HG02885 (cell line): ENCODE data around the gene MAP2K4.

ENCODE experiments used
- ATAC-seq: cut with Tn5 transposase; IDR thresholded peaks from one replicate; pipeline ENCODE4 v1.9.1; 2021; ENCODE audit warnings: mild to moderate bottlenecking; ENCODE audit not compliant: unreplicated experiment, poor library complexity

Gene MAP2K4

DNA sequence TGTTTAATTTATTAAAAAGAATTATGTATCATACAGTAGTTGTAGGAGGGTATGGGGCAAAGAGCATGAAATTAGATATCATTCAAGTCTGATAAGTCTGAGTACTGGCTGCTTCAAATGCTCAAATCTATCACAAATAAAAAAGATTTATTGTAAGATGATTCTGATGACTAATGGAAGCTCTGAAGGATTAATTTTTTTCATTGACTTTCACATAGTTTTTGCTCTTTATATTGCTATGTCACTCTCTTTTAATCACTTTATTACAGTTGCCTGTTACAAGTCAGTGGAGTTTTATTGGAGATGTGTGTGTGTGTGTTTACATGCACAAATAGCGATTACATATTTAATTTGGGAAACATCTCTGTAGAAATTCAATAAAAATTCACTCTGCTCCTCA is 15.0 kb downstream of the MAP2K4 start:
- no peak for ATAC-seq

DNA sequence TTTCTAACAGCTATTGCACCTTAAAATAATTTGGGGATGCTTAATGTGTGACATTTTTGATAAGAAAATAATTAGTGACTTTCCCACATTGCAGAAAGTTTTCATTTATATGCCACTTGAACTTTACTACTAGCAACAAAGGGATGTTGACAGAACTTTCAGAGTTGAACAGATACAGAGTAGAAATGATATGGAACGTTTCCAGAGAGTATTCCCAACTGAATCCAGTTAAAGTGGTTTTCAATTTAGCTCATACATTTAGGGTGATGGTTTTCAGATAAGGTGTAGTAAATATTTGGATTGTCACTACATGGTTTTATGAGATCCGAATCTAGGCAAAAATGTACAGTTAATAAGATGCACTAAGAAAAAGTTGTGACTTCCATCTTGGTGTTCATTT is 17.3 kb downstream of the MAP2K4 start:
- no peak for ATAC-seq

DNA sequence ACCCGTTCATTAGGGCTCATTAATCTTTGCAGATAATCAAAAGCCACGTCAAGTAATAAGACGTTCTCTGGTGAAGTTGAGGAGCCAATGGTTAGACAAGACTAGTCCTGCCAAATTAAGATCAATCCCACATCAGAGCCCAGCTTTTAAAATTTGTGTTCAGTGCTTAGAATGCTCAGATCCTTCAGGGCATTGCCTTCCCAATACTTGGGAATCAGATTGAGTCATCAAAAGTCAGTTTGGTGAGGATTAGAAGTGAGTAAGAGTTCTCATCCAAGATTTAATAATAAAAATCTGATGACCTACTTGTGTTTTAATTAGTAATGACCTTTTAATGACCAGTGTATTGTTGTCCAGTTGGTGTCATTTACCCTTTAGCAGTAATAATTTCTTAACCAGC is 19.8 kb downstream of the MAP2K4 start:
- ATAC-seq = no peak

DNA sequence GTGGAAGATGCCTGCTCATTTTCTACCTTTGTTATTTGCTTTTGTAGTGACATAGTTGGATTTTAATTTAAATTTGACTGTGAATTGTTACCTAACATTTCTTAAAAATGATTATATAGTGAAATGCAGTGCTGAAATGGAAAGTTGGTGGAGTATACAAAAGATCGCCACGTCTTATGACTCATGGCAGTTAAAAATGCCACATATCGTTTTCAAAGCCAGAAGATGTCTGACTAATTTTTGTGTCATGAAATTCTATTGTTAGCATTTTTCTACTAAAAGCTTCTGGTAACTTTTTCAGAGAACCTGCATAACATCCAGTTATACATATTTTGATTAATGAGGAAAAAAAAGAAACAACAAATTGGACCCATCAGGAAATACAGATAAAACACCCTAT is 20.6 kb downstream of the MAP2K4 start:
- no peak for ATAC-seq

DNA sequence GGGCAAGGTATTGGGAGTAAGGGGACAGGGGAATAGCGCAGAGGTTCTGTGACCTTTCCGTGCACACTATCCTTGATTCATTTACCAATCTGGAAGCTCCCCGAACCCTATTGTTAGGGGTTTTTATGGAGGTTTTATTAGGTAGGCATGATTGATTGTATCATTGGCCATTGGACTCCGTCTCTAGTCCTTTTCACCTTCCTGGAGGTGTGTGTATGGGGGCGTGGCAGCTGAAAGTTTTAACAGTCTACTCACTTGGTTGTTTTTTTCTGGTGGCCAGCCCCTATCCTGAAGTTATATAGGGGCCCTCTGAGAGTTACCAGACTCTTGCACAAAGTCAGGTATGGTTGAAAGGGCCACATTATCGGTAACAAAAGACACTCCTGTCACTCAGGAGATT is 23.0 kb downstream of the MAP2K4 start:
- ATAC-seq = no peak

DNA sequence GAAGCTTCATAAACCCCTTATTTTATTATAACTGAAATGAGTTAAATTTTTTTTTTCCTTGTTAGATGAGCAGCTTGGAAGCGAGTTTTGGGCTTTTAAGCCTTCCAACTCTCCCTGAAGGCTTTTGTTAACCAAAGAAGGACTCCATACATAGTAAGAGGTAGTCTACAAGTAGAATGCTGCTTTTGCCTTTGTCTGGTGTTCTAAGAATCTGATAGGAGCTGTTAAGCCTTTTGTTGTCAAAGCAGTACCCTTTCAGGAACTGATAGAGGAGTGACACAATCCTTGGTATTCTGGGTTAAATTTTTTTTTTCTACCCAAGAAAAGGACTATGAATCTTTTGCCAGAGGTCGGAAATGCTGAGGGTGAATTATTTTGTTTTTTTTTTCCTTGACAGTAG is 26.1 kb downstream of the MAP2K4 start:
- ATAC-seq = no peak

DNA sequence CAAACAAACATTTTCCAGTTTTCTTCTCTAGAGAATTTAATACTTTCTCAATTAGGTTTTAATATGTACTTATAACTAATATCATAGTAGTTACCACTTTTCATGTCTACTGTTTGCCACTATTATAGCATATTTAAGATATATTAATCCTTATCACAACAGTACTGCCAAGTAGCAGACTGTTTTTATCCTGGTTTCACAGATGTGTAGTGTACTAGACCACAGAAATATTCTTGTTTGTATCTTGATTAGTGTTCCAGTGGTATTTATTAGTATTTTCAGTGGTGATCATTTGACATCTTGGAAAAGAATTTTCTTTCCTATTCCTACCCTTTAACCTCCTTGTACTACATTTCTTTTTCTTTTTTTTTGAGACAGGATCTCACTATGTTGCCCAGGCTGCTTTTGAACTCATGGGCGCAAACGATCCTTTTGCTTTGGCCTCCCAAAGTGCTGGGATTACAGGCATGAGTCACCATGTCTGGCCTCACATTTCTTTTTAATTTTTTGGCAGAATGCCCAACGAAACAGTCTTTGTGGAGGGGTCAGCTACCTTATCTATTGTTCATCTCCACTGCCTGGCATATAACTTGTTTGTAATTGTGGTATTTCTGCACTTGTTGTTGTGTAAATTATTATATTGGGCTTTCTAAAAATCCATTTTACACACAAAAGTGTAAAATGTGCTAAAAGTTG is 27.2 kb downstream of the MAP2K4 start:
- no peak for ATAC-seq

DNA sequence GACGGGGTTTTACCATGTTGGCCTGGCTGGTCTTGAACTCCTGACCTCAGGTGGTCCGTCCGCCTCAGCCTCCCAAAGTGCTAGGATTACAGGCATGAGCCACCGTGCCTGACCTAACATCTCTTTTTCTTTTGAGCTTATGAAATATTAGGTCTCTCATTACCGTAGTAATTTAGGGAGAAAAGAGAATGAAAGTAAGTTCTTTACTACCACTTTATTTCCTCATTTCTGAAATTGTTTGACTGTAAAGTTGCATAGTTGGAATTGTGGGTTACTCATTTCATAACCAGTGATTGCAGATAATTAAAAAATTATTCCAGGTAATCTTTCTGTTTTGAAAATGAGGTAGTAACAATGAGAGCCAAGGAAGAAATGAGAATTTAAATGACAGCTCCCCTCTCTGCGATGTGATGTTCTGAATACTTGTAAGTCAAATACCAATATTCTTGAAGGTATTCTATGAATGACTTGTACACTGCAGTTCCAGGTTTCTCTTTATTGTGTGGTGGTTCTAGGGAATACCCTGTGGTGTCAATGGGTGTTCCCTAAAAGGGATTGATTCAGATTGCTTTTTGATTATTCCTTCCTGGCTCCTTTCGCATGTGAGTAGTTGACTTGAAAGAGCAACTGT is 28.3 kb downstream of the MAP2K4 start:
- ATAC-seq = no peak

DNA sequence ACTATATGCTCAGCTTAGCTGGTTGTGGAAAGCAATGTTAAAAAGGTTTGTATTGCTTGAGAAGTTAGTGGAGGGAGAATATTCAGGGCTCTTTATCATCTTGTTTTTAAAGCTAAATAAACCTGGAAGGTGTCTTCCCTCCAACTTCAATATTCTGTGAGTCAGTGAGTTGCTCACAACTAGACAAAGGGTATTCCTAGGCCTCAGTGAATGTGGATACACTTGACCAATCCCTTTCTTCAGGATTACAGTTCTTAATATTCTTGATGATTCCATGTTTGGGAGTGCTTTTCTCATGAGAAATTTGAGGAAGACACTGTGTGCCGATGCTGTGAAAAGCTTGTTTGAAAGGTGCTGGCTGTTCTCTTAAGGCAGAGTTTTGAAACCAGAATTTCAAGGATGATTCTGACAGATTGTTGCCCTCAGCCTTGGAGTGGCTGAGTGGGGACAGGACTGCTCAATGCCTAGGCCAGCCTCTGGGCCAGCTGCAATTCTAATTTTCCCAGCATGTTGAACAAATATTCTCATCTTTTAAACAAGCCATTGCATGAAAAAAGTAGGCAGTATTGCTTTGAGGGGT is 30.1 kb downstream of the MAP2K4 start:
- ATAC-seq = no peak

DNA sequence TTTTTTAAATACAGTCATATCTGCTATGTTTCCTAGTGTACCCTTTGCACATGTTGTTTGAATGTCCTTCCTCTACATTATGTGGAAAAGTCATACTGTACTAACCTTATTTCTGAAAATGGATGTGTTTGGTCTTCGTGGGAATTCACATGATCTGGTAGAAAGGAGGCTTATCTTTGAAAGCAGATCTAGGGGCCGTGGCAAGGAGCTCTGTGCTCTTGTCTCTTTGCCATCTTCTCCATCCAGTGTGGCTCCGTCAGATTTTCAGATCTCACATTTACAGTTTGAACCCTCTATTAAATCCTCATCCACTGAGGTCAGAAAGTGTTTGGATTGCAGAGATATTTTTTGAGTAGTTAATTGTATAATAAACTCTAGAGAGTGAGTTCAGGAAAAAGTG is 32.9 kb downstream of the MAP2K4 start:
- no peak for ATAC-seq

DNA sequence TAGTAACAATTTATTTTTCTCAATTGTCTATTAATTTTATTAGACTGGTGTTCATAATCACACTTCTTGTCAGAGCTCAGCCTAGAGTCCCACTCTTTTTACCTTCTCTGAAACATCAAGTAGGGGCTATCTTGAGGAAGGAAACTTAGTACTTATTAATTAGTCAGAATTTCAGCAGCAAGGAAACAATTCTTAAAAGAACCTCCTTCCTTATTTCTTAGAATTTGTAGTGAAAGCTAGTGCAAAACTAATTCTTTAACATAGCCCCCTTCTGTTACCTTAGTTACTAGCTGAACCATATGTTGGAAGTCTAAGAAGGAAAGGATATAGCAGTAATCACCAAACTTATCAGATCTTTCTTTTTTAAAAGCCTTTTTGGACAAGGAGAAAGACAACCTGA is 35.2 kb downstream of the MAP2K4 start:
- ATAC-seq = no peak

DNA sequence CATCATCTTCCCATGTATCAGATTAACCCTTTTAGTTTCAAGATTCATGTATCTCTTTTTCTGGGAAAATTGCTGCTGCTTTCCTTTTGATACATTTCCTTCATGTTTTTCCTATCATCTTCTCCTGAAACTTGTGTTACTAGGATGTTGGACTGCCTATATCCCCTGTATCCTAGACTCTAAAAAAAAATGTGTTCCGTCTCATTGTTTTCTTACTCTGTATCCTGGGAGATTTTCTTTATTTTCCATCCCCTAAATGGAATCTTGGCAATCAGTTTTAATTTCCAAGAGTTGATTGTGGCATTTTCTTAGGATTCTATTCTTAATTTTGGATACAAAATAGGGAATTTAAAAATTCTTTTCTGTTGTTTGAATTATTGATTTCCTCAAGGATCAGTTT is 36.8 kb downstream of the MAP2K4 start:
- no peak for ATAC-seq

DNA sequence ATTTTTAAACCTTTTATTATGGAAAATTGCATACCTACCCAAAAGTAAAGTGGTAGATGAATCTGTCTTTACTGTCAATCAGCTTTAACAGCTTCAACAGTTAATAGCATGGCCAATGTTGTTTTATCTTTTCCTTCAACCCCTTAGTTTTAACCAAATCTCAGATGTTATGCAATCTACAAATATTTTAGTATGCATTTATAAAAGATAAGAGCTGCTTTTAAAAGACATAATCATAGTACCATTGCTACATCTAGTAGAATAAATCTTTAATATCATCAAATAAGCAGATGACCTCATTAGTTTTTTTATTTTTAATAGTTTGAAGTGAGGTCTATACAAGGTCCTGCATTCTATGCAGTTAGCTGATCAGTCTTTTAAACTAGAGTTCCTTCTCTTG is 37.9 kb downstream of the MAP2K4 start:
- ATAC-seq = no peak

DNA sequence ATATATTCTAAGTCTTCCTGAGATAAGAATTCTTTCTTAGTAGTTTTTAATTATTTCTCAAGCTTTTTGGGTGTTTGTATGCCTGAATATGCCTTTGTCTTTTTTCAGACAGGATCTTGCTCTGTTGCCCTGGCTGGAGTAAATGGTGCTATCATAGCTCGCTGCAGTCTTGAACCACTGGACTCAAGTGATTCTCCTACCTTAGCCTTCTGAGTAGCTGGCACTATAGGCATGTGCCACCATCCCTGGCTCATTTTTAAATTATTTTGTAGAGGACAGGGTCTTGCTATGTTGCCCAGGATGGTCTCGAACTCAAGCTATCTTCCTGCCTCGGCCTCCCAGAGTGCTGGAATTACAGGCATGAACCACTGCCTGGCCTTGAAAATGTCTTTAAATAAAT is 41.6 kb downstream of the MAP2K4 start:
- ATAC-seq = no peak

DNA sequence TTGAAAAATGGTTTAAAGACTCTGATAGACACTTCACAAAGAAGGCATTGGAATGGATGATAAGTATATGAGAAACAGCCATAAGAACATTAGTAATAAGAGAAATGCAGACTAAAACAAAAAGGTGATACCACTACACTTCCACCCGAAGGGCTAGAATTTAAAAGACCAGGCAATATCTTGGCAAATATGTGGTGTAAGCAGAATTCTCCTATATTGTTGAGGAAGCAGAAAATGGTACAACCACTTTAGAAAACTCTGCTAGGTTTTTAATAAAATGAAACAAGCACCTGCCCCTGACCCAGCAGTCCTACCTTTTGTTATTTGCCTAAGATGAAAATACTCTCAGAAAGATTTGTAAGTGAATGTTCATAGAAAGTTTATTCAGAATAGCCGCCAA is 43.7 kb downstream of the MAP2K4 start:
- no peak for ATAC-seq

DNA sequence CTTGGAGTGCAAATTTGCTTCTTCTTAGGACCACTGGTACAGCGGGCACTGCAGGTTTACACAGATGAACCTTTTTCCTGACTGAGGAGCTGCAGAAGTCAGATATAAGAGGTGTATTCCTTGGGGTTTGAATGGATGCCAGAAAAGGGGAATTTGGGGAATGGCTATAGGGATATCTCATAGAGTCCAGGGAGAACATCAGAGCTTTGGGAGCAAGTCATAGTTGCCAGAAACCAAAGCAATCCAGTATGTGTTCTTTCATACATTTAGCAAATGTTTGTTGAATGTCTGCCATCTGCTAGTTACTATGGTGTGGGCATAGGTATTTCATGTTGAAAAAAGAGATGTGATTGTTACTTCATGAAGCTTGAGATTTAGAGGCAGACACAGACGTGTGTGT is 46.8 kb downstream of the MAP2K4 start:
- no peak for ATAC-seq

DNA sequence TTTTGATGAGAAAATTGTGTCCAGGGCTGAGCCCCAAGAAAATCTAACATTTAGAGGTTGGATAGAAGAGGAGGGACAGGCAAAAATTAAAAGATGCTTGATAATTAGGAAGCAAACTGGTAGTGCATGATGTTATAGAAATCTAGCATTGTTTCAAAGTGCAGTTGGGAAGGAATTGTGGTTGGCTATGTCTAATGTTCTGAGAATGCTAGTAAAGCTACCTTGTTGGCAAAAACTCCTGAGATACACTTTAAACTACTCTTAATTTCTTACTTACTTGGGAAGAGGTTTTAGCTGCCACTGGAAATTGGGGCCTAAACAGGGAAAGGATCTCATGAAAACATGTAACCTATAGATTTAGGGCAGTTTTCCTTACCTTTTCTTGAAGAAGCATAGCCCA is 48.3 kb downstream of the MAP2K4 start:
- ATAC-seq = no peak

DNA sequence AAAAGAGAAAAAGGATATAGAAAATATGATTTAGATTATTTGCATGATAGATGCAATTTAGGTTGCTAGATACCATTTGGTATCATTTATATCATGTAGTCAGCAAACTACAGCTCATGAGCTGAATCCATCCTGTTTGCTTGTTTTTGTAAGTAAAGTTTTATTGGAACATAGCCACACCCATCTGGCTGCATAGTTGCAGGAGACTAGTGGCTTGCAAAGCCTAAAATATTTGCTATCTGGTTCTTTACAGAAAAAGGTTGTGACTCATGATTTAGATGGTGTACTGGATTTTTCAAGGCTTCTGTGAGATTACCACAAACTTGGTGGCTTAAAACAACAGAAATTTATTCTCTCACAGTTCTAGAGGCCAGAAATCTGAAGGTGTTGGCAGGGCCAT is 49.9 kb downstream of the MAP2K4 start:
- ATAC-seq = no peak

DNA sequence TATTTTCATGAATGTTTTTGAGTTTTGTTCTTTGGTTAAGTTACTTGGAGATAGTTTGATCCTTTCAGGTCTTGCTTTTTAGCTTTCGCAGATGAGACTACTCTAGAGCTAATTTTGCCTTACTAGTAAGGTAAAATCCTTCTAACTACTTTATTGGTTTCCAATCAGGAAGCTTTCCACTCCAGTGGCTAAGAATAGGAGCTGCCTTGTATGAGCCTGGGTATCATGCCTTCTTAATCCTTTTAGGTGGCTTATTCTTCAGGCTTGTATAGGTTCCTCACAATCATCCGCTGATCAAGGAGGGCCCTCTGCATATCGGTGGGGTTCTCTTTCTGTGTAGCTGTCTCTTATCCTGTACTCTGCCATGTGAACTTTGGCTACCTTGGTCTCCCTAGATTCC is 53.7 kb downstream of the MAP2K4 start:
- ATAC-seq = no peak

DNA sequence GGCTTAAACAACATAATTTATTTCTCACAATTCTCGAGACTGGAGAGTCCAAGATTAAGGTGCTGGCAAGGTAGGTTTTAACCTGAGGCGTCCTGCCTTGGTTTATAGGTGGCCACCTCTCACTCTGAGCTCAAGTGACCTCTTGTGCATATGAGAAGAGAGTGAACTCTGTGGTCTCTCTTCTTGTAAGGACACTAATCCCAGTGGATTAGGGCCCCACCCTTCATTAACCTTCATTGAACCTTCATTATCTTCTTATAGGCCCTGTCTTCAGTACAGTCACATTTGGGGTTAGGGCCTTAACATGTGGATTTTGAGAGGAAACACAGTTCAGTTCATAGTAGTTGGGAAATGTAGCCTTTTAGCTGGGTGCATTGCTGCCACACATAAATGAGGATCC is 57.1 kb downstream of the MAP2K4 start:
- ATAC-seq = no peak

DNA sequence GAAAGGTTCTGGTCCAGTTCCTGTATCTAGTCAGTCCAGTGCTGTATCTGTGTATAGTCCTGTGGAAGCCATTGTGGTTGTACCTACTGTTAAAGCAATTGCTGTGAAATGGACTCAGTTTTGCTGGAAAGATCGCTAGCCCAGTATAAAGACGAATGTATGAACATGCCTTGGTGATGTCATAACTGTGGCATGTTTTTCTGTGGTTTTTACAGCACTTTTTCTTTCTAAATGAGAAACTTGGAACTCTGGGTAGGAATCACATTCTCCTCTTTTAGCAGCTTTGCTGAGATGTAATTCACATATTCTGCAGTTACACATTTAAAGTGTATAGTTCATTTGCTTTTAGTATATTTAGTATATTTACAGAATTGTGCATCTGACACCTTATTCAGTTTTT is 58.1 kb downstream of the MAP2K4 start:
- no peak for ATAC-seq

DNA sequence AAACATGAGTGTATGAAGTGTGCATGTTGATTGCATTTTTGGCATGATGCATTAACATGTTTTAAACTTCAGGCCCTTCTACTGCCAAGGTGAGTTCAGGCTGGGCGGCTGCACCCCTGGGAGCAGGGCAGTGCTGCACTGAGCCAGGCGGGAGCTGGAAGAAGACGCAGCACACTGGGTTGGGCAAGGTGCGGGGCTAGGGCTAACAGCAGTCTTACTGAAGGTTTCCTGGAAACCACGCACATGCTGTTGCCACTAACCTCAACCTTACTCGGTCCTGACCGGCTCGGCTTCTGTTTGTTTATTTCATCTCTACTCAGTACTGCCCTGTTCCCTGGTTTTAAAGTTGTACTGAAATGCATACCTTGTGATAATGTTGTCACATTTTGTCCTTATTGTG is 61.0 kb downstream of the MAP2K4 start:
- ATAC-seq = no peak
